ENCODE data around the gene C1orf159.
"Not testable (repeated sequence)": the region's sequence is repeated elsewhere in the genome, so short reads cannot be mapped to it uniquely, and the experiment has no call there.

Gene C1orf159

GRCh38 chr1:1100296-1100695, 15.6 kb downstream of the C1orf159 start:
- no peaks in the 10 kb centered on the region for H4K20me1 ChIP-seq (ENCODE audit: insufficient read depth)
- no peak overlapping the region for H3K9ac ChIP-seq
- H3K27me3 ChIP-seq (ENCODE audit: insufficient read depth, low read depth), result no peaks in the 10 kb centered on the region
- no peak overlapping the region for H3K4me3 ChIP-seq (IDR thresholded peaks at IDR 0.05; ENCODE audit: insufficient read depth, low read depth, low read length)
- no peaks in the 10 kb centered on the region for H3K4me1 ChIP-seq (ENCODE audit: low read depth, poor library complexity, severe bottlenecking)
- H3K27ac ChIP-seq, result no peak overlapping the region
- TF ChIP-seq CTCF (conservative IDR thresholded peaks at IDR 0.05; ENCODE audit: low read depth, low read length), result no peak
- H3K4me2 ChIP-seq, result no peak overlapping the region
- H3K79me2 ChIP-seq (ENCODE audit: insufficient read depth, low read depth), result peaks cover 5% of the 10 kb centered on the region; the same call in 1 of the 2 replicates
- no peaks in the 10 kb centered on the region for H3K36me3 ChIP-seq (ENCODE audit: insufficient read depth)
- H2AFZ ChIP-seq (ENCODE audit: low read depth), result no peak overlapping the region

GRCh38 chr1:1099506-1100183, 16.2 kb downstream of the C1orf159 start:
- Histone ChIP-seq H4K20me1 (ENCODE audit: insufficient read depth) (no peaks in the 10 kb centered on the region), H3K4me1 (ENCODE audit: low read depth, poor library complexity, severe bottlenecking) (no peaks in the 10 kb centered on the region), H3K27ac (no peak overlapping the region), H2AFZ (ENCODE audit: low read depth) (no peak overlapping the region), H3K79me2 (ENCODE audit: insufficient read depth, low read depth) (peaks cover 5% of the 10 kb centered on the region; the same call in 1 of the 2 replicates), H3K36me3 (ENCODE audit: insufficient read depth) (no peaks in the 10 kb centered on the region), H3K4me2 (no peak overlapping the region), H3K9ac (no peak overlapping the region), H3K27me3 (ENCODE audit: insufficient read depth, low read depth) (no peaks in the 10 kb centered on the region), H3K4me3 (IDR thresholded peaks at IDR 0.05; ENCODE audit: insufficient read depth, low read depth, low read length) (no peak overlapping the region)
- TF ChIP-seq CTCF (conservative IDR thresholded peaks at IDR 0.05; ENCODE audit: low read depth, low read length), result no peak

- no peaks in the 10 kb centered on the region for H3K36me3 ChIP-seq (ENCODE audit: insufficient read depth)
- no peak overlapping the region for H3K27ac ChIP-seq
- H3K79me2 ChIP-seq (ENCODE audit: insufficient read depth, low read depth), result peaks cover 5% of the 10 kb centered on the region; the same call in 1 of the 2 replicates
- no peaks in the 10 kb centered on the region for H3K27me3 ChIP-seq (ENCODE audit: insufficient read depth, low read depth)
- no peaks in the 10 kb centered on the region for H3K4me1 ChIP-seq (ENCODE audit: low read depth, poor library complexity, severe bottlenecking)
- H2AFZ ChIP-seq (ENCODE audit: low read depth), result no peak overlapping the region
- no peaks in the 10 kb centered on the region for H4K20me1 ChIP-seq (ENCODE audit: insufficient read depth)
- no peak for TF ChIP-seq CTCF (conservative IDR thresholded peaks at IDR 0.05; ENCODE audit: low read depth, low read length)
- H3K9ac ChIP-seq, result no peak overlapping the region
- H3K4me3 ChIP-seq (IDR thresholded peaks at IDR 0.05; ENCODE audit: insufficient read depth, low read depth, low read length), result no peak overlapping the region
- no peak overlapping the region for H3K4me2 ChIP-seq
Observed at GRCh38 chr1:1098681-1099421, 17.0 kb downstream of the C1orf159 start.

- H3K9ac ChIP-seq; H3K4me1 ChIP-seq (ENCODE audit: low read depth, poor library complexity, severe bottlenecking); H3K4me3 ChIP-seq (IDR thresholded peaks at IDR 0.05; ENCODE audit: insufficient read depth, low read depth, low read length); H4K20me1 ChIP-seq (ENCODE audit: insufficient read depth); H2AFZ ChIP-seq (ENCODE audit: low read depth); H3K27me3 ChIP-seq (ENCODE audit: insufficient read depth, low read depth); H3K36me3 ChIP-seq (ENCODE audit: insufficient read depth); H3K79me2 ChIP-seq (ENCODE audit: insufficient read depth, low read depth); H3K4me2 ChIP-seq; H3K27ac ChIP-seq: not testable (repeated sequence)
Observed at GRCh38 chr1:1096136-1096535, 19.8 kb downstream of the C1orf159 start.

- no peak overlapping the region for H3K9ac ChIP-seq
- no peaks in the 10 kb centered on the region for H4K20me1 ChIP-seq (ENCODE audit: insufficient read depth)
- no peaks in the 10 kb centered on the region for H3K27me3 ChIP-seq (ENCODE audit: insufficient read depth, low read depth)
- H2AFZ ChIP-seq (ENCODE audit: low read depth), result no peak overlapping the region
- H3K27ac ChIP-seq, result no peak overlapping the region
- no peak overlapping the region for H3K4me3 ChIP-seq (IDR thresholded peaks at IDR 0.05; ENCODE audit: insufficient read depth, low read depth, low read length)
- no peaks in the 10 kb centered on the region for H3K36me3 ChIP-seq (ENCODE audit: insufficient read depth)
- no peak for TF ChIP-seq CTCF (conservative IDR thresholded peaks at IDR 0.05; ENCODE audit: low read depth, low read length)
- H3K4me2 ChIP-seq, result no peak overlapping the region
- H3K4me1 ChIP-seq (ENCODE audit: low read depth, poor library complexity, severe bottlenecking), result no peaks in the 10 kb centered on the region
- no peaks in the 10 kb centered on the region for H3K79me2 ChIP-seq (ENCODE audit: insufficient read depth, low read depth)
Observed at GRCh38 chr1:1094981-1095380, 20.9 kb downstream of the C1orf159 start.

Data from KMS-11 (cell line).